ENCODE data around the gene DSG4.
"Not testable (repeated sequence)": the region's sequence is repeated elsewhere in the genome, so short reads cannot be mapped to it uniquely, and the experiment has no call there.

- TF ChIP-seq CTCF (conservative IDR thresholded peaks at IDR 0.05); ZFX (IDR thresholded peaks at IDR 0.05): not testable (repeated sequence)
Observed at GRCh38 chr18:31353336-31353735, 23.2 kb upstream of the DSG4 start.

Data from C4-2B (cell line).